Smooth muscle cell (in vitro differentiated cells): Measurements from ENCODE around the gene ODF2. TPM values are rescaled to one million over a fixed set of nuclear protein-coding genes. Genes with fewer than 3 reads are reported as not detected.

Experiments used
- DNase-seq: peaks from one replicate; lab custom pipeline; 2025; ENCODE audit not compliant: unreplicated experiment; lab: John Stamatoyannopoulos, UW
- H2AFZ ChIP-seq: fragments of 200-600 bp; sonication (generic); 2 replicates; pipeline ENCODE4 v1.6.0; 2016; ENCODE audit warnings: antibody characterized with exemption, low read depth, mild to moderate bottlenecking
- H3F3A ChIP-seq: fragments of 200-600 bp; sonication (generic); 2 replicates; pipeline ENCODE4 v1.6.0; 2017; ENCODE audit warnings: antibody characterized with exemption, low read depth
- H3K27ac ChIP-seq: fragments of 200-600 bp; sonication (generic); 2 replicates; pipeline ENCODE4 v1.5.1; 2016; ENCODE audit warnings: low read depth, mild to moderate bottlenecking
- H3K27me3 ChIP-seq: fragments of 200-600 bp; sonication (generic); 2 replicates; pipeline ENCODE4 v1.6.1; 2016; ENCODE audit warnings: low read depth, mild to moderate bottlenecking
- H3K36me3 ChIP-seq: fragments of 200-600 bp; sonication (generic); 2 replicates; pipeline ENCODE4 v1.5.1; 2016; ENCODE audit warnings: low read depth
- H3K4me1 ChIP-seq: fragments of 200-600 bp; sonication (generic); 2 replicates; pipeline ENCODE4 v1.5.1; 2016; ENCODE audit warnings: low read depth
- H3K4me2 ChIP-seq: fragments of 200-600 bp; sonication (generic); 2 replicates; pipeline ENCODE4 v1.6.0; 2016; ENCODE audit warnings: mild to moderate bottlenecking
- H3K4me3 ChIP-seq: fragments of 200-600 bp; sonication (generic); 2 replicates; pipeline ENCODE4 v1.5.1; 2016; ENCODE audit warnings: mild to moderate bottlenecking
- H3K79me2 ChIP-seq: fragments of 200-600 bp; sonication (generic); 2 replicates; pipeline ENCODE4 v1.6.0; 2016; ENCODE audit warnings: low read depth, mild to moderate bottlenecking
- H3K9ac ChIP-seq: fragments of 200-600 bp; sonication (generic); 2 replicates; pipeline ENCODE4 v1.6.0; 2016; ENCODE audit warnings: low read depth
- H3K9me3 ChIP-seq: fragments of 200-600 bp; sonication (generic); replicated peaks from 2 replicates; pipeline ENCODE4 v1.5.1; 2016; ENCODE audit warnings: low read depth
- H4K20me1 ChIP-seq: fragments of 200-600 bp; sonication (generic); 2 replicates; pipeline ENCODE4 v1.6.0; 2016; ENCODE audit warnings: low read depth
- CTCF ChIP-seq: fragments of 200-600 bp; sonication (generic); IDR thresholded peaks from 2 replicates; pipeline ENCODE4 v1.5.1; 2017; ENCODE audit warnings: borderline replicate concordance, mild to moderate bottlenecking, antibody characterized with exemption; ENCODE audit not compliant: insufficient read depth, poor library complexity, severe bottlenecking
- WGBS: methylation state at CpG from one replicate; pipeline ENCODE4 v1.1.7; 2016; ENCODE audit warnings: low lambda C conversion rate; 5-methylcytosine and 5-hydroxymethylcytosine counted together
- polyA plus RNA-seq: library from polyadenylated mRNA; unstranded; fragments of >200 nt; fragmentation: Nextera tagmentation; extraction: Ambion mirVana; gene quantifications from 2 replicates; pipeline ENCODE4 v1.2.1, GENCODE V29; 2016
- total RNA-seq: library from RNA; depleted of rRNA; stranded (reverse); fragments of >200 nt; gene quantifications from 2 replicates; pipeline ENCODE4 v1.2.3, GENCODE V29; 2014

The ODF2 gene
- total and polyA plus RNA-seq, 2 experiments from 2014 or later = 17.7 to 33.2 TPM

- 31% methylated on average over 15 of the region's 15 CpGs for WGBS
- TF ChIP-seq CTCF = no peak
Measured at GRCh38 chr9:128528445-128529160, 72.8 kb downstream of the ODF2 start.

GRCh38 chr9:128529191-128529590 is 73.4 kb downstream of the ODF2 start:
- Histone ChIP-seq H3K79me2 (no peaks in the 10 kb centered on the region), H3K27ac (peak overlapping the region; percentile 46), H3K4me1 (no peaks in the 10 kb centered on the region), H3K9me3 (no peaks in the 10 kb centered on the region), H3K9ac (no peak overlapping the region), H3K4me2 (peak overlapping the region; percentile 4), H3K36me3 (no peaks in the 10 kb centered on the region), H4K20me1 (no peaks in the 10 kb centered on the region), H3K4me3 (no peak overlapping the region), H3F3A (peaks cover 11% of the 10 kb centered on the region), H2AFZ (no peak overlapping the region), H3K27me3 (no peaks in the 10 kb centered on the region)
- 71% methylated on average over 4 of the region's 4 CpGs for WGBS
- no peak for DNase-seq
- no peak for TF ChIP-seq CTCF

More at GRCh38 chr9:128528445-128529160, 72.8 kb downstream of the ODF2 start:
- no peaks in the 10 kb centered on the region for H3K27me3 ChIP-seq
- H3F3A ChIP-seq = peaks cover 11% of the 10 kb centered on the region
- no peaks in the 10 kb centered on the region for H3K9me3 ChIP-seq
- H4K20me1 ChIP-seq = no peaks in the 10 kb centered on the region
- peaks cover 2% of the 10 kb centered on the region for H3K4me1 ChIP-seq
- no peak overlapping the region for H2AFZ ChIP-seq
- H3K36me3 ChIP-seq = no peaks in the 10 kb centered on the region
- no peak for DNase-seq
- H3K27ac ChIP-seq = peak overlapping the region; percentile 46
- no peak overlapping the region for H3K9ac ChIP-seq
- peak overlapping the region; percentile 4 for H3K4me2 ChIP-seq
- no peak overlapping the region for H3K4me3 ChIP-seq
- H3K79me2 ChIP-seq = no peaks in the 10 kb centered on the region

GRCh38 chr9:128532581-128532980 is 76.8 kb downstream of the ODF2 start:
- TF ChIP-seq CTCF = no peak
- H3K9ac ChIP-seq = no peak overlapping the region
- DNase-seq = no peak

More at GRCh38 chr9:128532581-128532980, 76.8 kb downstream of the ODF2 start:
- no peak overlapping the region for H3K4me2 ChIP-seq
- no peaks in the 10 kb centered on the region for H4K20me1 ChIP-seq
- H3K4me1 ChIP-seq = no peaks in the 10 kb centered on the region
- H3K79me2 ChIP-seq = no peaks in the 10 kb centered on the region
- no peak overlapping the region for H3K4me3 ChIP-seq
- peaks cover 2% of the 10 kb centered on the region for H3K36me3 ChIP-seq
- H2AFZ ChIP-seq = no peak overlapping the region
- H3K9me3 ChIP-seq = no peaks in the 10 kb centered on the region
- no peaks in the 10 kb centered on the region for H3K27me3 ChIP-seq
- peaks cover 7% of the 10 kb centered on the region for H3F3A ChIP-seq
- no peak overlapping the region for H3K27ac ChIP-seq
- 73% methylated on average over 4 of the region's 4 CpGs for WGBS
